ENCODE measurements around the gene MMEL1. TPM values are rescaled to one million over a fixed set of nuclear protein-coding genes. Genes with fewer than 3 reads are reported as not detected.

The MMEL1 gene
- total RNA-seq, 2 donors from 2014 or later = not detected

DNA sequence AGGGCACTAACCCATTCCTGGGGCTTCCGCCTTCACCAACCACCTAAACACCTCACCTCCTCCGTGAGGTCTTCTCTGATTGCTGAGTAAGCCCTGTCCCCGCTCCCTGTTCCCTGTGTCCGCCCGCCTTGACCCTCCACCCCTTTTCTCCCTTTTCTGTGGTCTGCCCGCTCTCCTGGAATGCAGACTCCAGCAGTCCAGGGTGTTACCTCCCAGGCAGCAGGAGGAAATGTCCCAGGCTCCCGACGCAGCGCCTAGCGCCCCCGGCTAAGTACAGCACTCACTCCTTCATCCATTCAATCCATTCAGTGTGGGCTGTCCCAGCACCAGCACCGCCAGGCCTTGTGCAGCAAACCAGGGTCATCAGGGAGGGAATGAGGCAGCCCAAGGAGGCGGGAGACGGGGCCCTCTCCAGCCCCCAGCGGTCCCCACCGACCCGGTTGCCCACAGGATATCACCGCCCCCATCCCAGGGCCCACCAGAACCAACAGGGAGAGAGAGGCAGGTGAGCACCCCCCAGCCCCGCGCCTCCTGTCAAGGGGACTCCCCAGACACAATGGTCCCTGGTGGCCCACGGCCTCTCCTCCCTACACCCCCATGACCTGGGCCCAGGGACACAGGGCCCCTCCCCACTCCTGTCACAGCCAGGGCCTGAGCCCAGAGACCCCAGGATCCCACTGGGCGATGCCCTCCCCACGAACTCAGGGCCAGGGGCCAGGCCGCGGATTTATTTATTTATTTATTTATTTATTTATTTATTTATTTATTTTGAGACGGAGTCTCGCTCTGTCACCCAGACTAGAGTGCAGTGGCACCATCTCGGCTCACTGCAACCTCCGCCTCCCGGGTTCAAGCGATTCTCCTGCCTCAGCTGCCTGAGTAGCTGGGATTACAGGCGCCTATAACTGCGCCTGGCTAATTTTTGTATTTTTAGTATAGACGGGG, 66.4 kb downstream of the MMEL1 start:
- H3K27me3 ChIP-seq = no peaks in the 10 kb centered on the region
- no peak overlapping the region for H3K4me3 ChIP-seq
- H3K9me3 ChIP-seq = no peaks in the 10 kb centered on the region
- no peak overlapping the region for H3K27ac ChIP-seq
- ATAC-seq = no peak
- intact Hi-C loops (cut with DNase I) = no loop called here
- H3K4me1 ChIP-seq = no peaks in the 10 kb centered on the region
- WGBS, 2 donors = 70 to 72% methylated on average over 30 of the region's 34 CpGs
- H3K36me3 ChIP-seq (replicated peaks in 1 of 2; ENCODE audit: insufficient read depth in 1 of 2, low read depth in 2 of 2) = no peaks in the 10 kb centered on the region
- no peak for DNase-seq
- TF ChIP-seq, protein P1, sequence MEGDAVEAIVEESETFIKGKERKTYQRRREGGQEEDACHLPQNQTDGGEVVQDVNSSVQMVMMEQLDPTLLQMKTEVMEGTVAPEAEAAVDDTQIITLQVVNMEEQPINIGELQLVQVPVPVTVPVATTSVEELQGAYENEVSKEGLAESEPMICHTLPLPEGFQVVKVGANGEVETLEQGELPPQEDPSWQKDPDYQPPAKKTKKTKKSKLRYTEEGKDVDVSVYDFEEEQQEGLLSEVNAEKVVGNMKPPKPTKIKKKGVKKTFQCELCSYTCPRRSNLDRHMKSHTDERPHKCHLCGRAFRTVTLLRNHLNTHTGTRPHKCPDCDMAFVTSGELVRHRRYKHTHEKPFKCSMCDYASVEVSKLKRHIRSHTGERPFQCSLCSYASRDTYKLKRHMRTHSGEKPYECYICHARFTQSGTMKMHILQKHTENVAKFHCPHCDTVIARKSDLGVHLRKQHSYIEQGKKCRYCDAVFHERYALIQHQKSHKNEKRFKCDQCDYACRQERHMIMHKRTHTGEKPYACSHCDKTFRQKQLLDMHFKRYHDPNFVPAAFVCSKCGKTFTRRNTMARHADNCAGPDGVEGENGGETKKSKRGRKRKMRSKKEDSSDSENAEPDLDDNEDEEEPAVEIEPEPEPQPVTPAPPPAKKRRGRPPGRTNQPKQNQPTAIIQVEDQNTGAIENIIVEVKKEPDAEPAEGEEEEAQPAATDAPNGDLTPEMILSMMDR (IDR thresholded peaks at IDR 0.05) = no peak
- TF ChIP-seq POLR2A (IDR thresholded peaks at IDR 0.05) = no peak

DNA sequence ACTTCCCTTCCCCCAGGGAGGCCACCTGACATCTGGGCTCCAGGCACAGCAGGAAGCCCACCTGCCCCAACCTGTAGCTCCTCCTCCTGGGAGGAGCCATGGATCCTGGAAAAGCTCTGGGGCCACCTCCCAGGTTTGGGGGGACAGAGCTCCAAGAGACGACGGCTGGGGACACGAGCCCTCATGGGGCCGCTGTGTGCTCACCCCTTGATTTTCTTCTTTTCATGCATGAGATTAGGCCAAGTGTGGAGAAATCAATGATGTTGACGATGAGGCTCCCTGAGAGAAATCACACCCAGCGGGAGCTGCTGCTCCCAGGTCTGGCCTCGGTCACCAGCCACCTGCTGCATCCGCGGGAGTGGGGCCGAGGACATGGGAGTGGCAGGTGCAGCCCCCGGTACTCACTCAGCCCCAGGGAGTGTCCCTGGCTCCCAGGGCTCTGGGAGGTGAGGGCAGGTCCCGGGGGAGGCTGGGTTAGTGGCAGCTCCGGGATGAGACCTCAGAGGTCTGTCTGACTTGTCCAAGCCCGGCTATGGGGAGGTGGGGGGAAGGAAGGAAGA, 67.9 kb downstream of the MMEL1 start:
- no peaks in the 10 kb centered on the region for H3K27me3 ChIP-seq
- WGBS, 2 donors = 30 to 34% methylated on average over 7 to 14 of the region's 14 CpGs
- no peaks in the 10 kb centered on the region for H3K9me3 ChIP-seq
- H3K4me3 ChIP-seq = no peak overlapping the region
- H3K4me1 ChIP-seq = no peaks in the 10 kb centered on the region
- DNase-seq = no peak
- intact Hi-C loops (cut with DNase I) = no loop called here
- no peak for ATAC-seq
- no peak overlapping the region for H3K27ac ChIP-seq
- TF ChIP-seq, protein P1 (IDR thresholded peaks at IDR 0.05) = no peak
- no peak for TF ChIP-seq POLR2A (IDR thresholded peaks at IDR 0.05)
- H3K36me3 ChIP-seq (replicated peaks in 1 of 2; ENCODE audit: insufficient read depth in 1 of 2, low read depth in 2 of 2) = no peaks in the 10 kb centered on the region

DNA sequence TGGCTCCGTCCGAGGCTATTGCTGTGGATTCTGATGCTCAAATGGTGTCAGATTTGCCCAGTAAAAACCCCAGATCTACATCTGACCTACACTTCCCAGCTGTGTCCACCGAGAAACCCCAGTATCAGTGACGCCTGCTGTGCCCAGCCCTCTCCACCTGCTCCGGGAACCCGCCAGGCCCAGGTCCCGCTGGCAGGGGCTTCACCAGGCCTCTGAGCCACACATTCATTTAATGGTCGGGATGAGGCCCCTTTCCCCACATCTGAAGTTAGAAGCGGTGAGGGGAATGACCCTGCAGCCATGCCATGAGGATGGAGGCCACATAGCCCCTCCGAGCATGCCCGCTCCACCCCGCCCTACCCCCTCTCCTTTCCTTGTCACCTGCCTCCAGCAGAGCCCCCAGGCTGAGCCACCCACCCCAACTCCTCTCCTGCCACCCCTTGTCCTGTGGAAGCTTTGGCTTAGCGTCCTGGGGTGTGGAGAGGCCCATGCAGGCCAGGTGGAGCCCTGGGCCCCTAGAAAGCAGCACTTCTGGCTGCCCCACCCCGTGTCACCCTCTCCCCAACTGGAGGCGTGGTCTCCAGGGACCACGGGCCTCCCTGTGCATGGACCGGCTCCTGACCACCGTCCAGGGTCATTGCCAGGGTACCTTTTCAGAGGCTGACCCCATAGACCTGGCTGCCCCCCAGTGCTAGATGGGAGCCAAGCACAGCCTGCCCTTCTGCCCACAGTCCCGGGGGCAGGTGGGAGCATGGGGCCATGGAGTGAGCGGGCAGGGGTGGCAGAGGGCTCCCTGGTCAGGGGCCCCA, 68.6 kb downstream of the MMEL1 start:
- H3K4me1 ChIP-seq = no peaks in the 10 kb centered on the region
- 40 to 77% methylated on average over 3 to 20 of the region's 20 CpGs for whole genome bisulfite sequencing, 2 donors
- H3K4me3 ChIP-seq = no peak overlapping the region
- H3K27me3 ChIP-seq = no peaks in the 10 kb centered on the region
- TF ChIP-seq, protein P1 (IDR thresholded peaks at IDR 0.05) = no peak
- TF ChIP-seq POLR2A (IDR thresholded peaks at IDR 0.05) = no peak
- H3K27ac ChIP-seq = no peak overlapping the region
- DNase-seq (no peak), ATAC-seq (no peak)
- H3K9me3 ChIP-seq = no peaks in the 10 kb centered on the region
- H3K36me3 ChIP-seq (replicated peaks in 1 of 2; ENCODE audit: insufficient read depth in 1 of 2, low read depth in 2 of 2) = no peaks in the 10 kb centered on the region
- intact Hi-C loops (cut with DNase I) = no loop called here

DNA sequence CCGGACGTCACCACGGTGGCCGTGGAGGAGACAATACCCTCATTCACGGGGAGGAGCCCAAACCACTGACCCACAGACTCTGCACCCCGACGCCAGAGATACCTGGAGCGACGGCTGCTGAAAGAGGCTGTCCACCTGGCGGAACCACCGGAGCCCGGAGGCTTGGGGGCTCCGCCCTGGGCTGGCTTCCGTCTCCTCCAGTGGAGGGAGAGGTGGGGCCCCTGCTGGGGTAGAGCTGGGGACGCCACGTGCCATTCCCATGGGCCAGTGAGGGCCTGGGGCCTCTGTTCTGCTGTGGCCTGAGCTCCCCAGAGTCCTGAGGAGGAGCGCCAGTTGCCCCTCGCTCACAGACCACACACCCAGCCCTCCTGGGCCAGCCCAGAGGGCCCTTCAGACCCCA, 69.6 kb downstream of the MMEL1 start:
- Histone ChIP-seq H3K36me3 (replicated peaks in 1 of 2; ENCODE audit: insufficient read depth in 1 of 2, low read depth in 2 of 2) (no peaks in the 10 kb centered on the region), H3K27me3 (no peaks in the 10 kb centered on the region), H3K27ac (no peak overlapping the region), H3K4me3 (no peak overlapping the region), H3K4me1 (no peaks in the 10 kb centered on the region), H3K9me3 (no peaks in the 10 kb centered on the region)
- ATAC-seq (no peak), DNase-seq (no peak)
- intact Hi-C loops (cut with DNase I) = no loop called here
- TF ChIP-seq, protein P1 (IDR thresholded peaks at IDR 0.05) = no peak
- TF ChIP-seq POLR2A (IDR thresholded peaks at IDR 0.05) = no peak
- 85 to 100% methylated on average over 1 to 18 of the region's 18 CpGs for WGBS, 2 donors

Data from body of pancreas (tissue), 4 donors.